Activated naive CD8-positive, alpha-beta T cell treated with anti-CD3 and anti-CD28 coated beads for 36 hours (primary cell): Measurements from ENCODE around the gene CASR. TPM values are rescaled to one million over a fixed set of nuclear protein-coding genes. Genes with fewer than 3 reads are reported as not detected.

ENCODE experiments used
- DNase-seq: peaks from one replicate; pipeline ENCODE4 v3.0.0; 2021
- H3K27ac Mint-ChIP-seq: one replicate; pipeline ENCODE4 v1.8.0; 2022; ENCODE audit warnings: mild to moderate bottlenecking, moderate library complexity, mixed read lengths
- H3K27me3 Mint-ChIP-seq: one replicate; pipeline ENCODE4 v1.8.0; 2022; ENCODE audit warnings: mild to moderate bottlenecking, mixed read lengths
- H3K36me3 Mint-ChIP-seq: one replicate; pipeline ENCODE4 v1.8.0; 2021; ENCODE audit warnings: mild to moderate bottlenecking, mixed read lengths
- H3K4me1 Mint-ChIP-seq: one replicate; pipeline ENCODE4 v1.8.0; 2021; ENCODE audit warnings: mixed read lengths
- H3K4me3 Mint-ChIP-seq: one replicate; pipeline ENCODE4 v1.8.0; 2022; ENCODE audit warnings: mild to moderate bottlenecking, moderate library complexity, mixed read lengths
- H3K9me3 Mint-ChIP-seq: one replicate; pipeline ENCODE4 v1.8.0; 2022; ENCODE audit warnings: mixed read lengths
- total RNA-seq, 2 experiments: library from RNA; stranded (reverse); gene quantifications; one replicate each; pipeline ENCODE4 v1.2.3, GENCODE V29; 2021

The CASR gene
- total RNA-seq, 2 experiments from 2014 or later, result not detected

DNA sequence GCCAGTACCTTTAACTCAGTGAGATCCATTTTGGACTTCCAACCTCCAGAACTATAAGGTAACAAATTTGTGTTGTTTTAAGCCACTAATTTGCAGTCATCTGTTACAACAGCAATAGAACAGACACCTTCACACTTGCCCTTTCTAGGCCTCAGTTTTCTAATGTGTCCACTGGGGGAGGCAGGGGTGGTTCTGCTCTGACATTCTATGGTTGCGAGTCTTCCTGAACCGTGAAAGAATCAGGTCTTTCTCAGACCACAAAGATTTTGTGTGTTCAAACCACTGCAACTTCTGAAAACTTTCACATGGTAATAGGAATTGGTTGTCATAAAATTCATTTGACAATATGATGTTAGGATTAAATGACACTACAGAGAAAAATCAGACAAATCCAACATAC is 114.8 kb downstream of the CASR start:
- peaks cover 17% of the 10 kb centered on the region for H3K4me1 Mint-ChIP-seq
- H3K27me3 Mint-ChIP-seq, result no peaks in the 10 kb centered on the region
- H3K9me3 Mint-ChIP-seq, result no peaks in the 10 kb centered on the region
- H3K27ac Mint-ChIP-seq, result no peak overlapping the region
- H3K4me3 Mint-ChIP-seq, result no peak overlapping the region
- no peaks in the 10 kb centered on the region for H3K36me3 Mint-ChIP-seq
- DNase-seq, result peak; percentile 13

GRCh38 chr3:122299215-122299614 is 115.7 kb downstream of the CASR start:
- H3K9me3 Mint-ChIP-seq, result no peaks in the 10 kb centered on the region
- no peaks in the 10 kb centered on the region for H3K36me3 Mint-ChIP-seq
- peaks cover 4% of the 10 kb centered on the region for H3K27me3 Mint-ChIP-seq
- no peak for DNase-seq
- no peak overlapping the region for H3K27ac Mint-ChIP-seq
- H3K4me3 Mint-ChIP-seq, result no peak overlapping the region
- peaks cover 17% of the 10 kb centered on the region for H3K4me1 Mint-ChIP-seq

- no peak overlapping the region for H3K27ac Mint-ChIP-seq
- no peaks in the 10 kb centered on the region for H3K9me3 Mint-ChIP-seq
- H3K4me1 Mint-ChIP-seq, result peaks cover 17% of the 10 kb centered on the region
- peak; percentile 37 for DNase-seq
- no peaks in the 10 kb centered on the region for H3K36me3 Mint-ChIP-seq
- peaks cover 4% of the 10 kb centered on the region for H3K27me3 Mint-ChIP-seq
- no peak overlapping the region for H3K4me3 Mint-ChIP-seq
These were observed 116.5 kb downstream of the CASR start for GRCh38 chr3:122299872-122300460.

DNA sequence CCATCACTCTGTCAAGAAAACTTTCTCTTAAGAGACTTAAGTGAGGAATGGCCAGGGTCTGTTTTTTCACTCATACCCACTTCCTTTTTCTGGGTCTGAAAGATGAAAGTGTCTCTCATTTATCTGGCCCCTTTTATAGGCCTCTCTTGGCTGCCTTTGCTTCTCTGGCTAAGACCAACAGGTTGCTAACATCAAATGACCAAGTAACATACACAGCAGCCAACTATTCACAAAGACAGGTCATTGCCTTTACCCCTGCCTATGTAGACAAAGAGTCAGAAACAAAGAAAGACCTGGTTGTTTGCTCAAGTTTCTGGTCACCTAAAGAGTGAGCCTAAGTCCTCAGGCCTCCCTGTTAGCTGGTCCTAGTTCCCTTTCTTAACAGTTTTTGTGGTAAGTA is 117.6 kb downstream of the CASR start:
- H3K27me3 Mint-ChIP-seq, result peaks cover 4% of the 10 kb centered on the region
- no peak overlapping the region for H3K4me3 Mint-ChIP-seq
- H3K27ac Mint-ChIP-seq, result no peak overlapping the region
- no peaks in the 10 kb centered on the region for H3K9me3 Mint-ChIP-seq
- DNase-seq, result no peak
- peaks cover 17% of the 10 kb centered on the region for H3K4me1 Mint-ChIP-seq
- H3K36me3 Mint-ChIP-seq, result no peaks in the 10 kb centered on the region

GRCh38 chr3:122305818-122306621 is 122.6 kb downstream of the CASR start:
- H3K27ac Mint-ChIP-seq, result no peak overlapping the region
- H3K4me3 Mint-ChIP-seq, result no peak overlapping the region
- H3K36me3 Mint-ChIP-seq, result no peaks in the 10 kb centered on the region
- H3K27me3 Mint-ChIP-seq, result peaks cover 4% of the 10 kb centered on the region
- no peak for DNase-seq
- no peaks in the 10 kb centered on the region for H3K9me3 Mint-ChIP-seq
- H3K4me1 Mint-ChIP-seq, result peaks cover 2% of the 10 kb centered on the region

- Mint-ChIP-seq H3K27ac (no peak overlapping the region), H3K27me3 (peaks cover 4% of the 10 kb centered on the region), H3K4me1 (peaks cover 2% of the 10 kb centered on the region), H3K9me3 (no peaks in the 10 kb centered on the region), H3K4me3 (no peak overlapping the region), H3K36me3 (no peaks in the 10 kb centered on the region)
- no peak for DNase-seq
These were observed 123.1 kb downstream of the CASR start for GRCh38 chr3:122306622-122306953.

DNA sequence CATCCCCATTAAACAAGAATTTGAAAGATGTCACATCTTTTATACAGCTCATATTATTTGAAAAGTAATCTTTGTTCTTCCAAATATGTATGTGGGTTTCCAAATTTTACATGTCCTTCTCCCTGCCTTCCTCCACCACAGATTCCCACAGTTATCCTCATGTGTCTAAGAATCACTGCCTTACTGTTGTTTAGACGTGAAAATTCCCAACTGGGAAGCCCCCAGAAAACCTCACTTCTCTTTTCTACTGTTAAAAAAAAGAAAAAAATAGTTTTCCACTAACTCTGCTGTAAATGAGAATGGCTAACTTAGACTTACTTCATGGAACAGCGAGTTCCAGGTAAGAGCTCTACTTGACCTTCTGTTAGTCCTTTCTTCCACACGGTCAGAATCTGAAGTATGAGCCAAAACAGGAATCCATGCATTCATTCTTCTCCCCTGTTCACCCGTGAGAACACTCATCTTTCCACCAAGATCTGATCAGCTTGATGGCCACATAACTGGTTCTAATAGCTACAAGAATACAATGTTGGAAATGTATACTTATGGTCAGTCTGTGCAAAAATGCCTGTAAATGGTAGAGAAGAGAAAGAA is 123.7 kb downstream of the CASR start:
- H3K4me1 Mint-ChIP-seq, result peaks cover 2% of the 10 kb centered on the region
- no peak overlapping the region for H3K27ac Mint-ChIP-seq
- no peak for DNase-seq
- H3K27me3 Mint-ChIP-seq, result peaks cover 4% of the 10 kb centered on the region
- H3K36me3 Mint-ChIP-seq, result no peaks in the 10 kb centered on the region
- H3K4me3 Mint-ChIP-seq, result no peak overlapping the region
- H3K9me3 Mint-ChIP-seq, result no peaks in the 10 kb centered on the region

DNA sequence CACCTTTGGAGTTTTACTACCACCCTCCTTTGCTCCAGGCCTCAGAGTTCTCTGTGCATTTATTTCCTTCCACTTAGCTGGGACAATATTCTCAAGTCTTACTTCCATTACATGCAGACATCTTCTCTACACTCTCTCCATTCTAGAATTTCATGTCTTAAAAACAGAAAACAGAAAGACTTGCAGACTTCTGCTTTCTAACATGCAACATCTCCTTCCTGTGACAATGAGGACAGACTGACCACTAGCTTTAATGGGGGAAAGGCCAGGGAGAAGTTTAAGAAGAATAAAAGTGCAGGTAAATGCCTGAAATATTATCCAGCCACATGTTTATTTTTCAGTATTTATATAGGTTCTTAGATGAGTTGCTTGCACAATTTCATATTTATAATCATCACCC is 124.5 kb downstream of the CASR start:
- Mint-ChIP-seq H3K36me3 (no peaks in the 10 kb centered on the region), H3K9me3 (no peaks in the 10 kb centered on the region), H3K4me1 (peaks cover 4% of the 10 kb centered on the region), H3K4me3 (no peak overlapping the region), H3K27me3 (peaks cover 4% of the 10 kb centered on the region), H3K27ac (no peak overlapping the region)
- no peak for DNase-seq

GRCh38 chr3:122310361-122310760 is 126.9 kb downstream of the CASR start:
- no peak overlapping the region for H3K4me3 Mint-ChIP-seq
- no peak for DNase-seq
- H3K9me3 Mint-ChIP-seq, result no peaks in the 10 kb centered on the region
- H3K36me3 Mint-ChIP-seq, result no peaks in the 10 kb centered on the region
- peaks cover 7% of the 10 kb centered on the region for H3K4me1 Mint-ChIP-seq
- no peaks in the 10 kb centered on the region for H3K27me3 Mint-ChIP-seq
- no peak overlapping the region for H3K27ac Mint-ChIP-seq

- H3K4me3 Mint-ChIP-seq, result no peak overlapping the region
- no peaks in the 10 kb centered on the region for H3K9me3 Mint-ChIP-seq
- H3K4me1 Mint-ChIP-seq, result peaks cover 5% of the 10 kb centered on the region
- H3K27ac Mint-ChIP-seq, result no peak overlapping the region
- H3K27me3 Mint-ChIP-seq, result no peaks in the 10 kb centered on the region
- no peaks in the 10 kb centered on the region for H3K36me3 Mint-ChIP-seq
- no peak for DNase-seq
These were observed 129.4 kb downstream of the CASR start for GRCh38 chr3:122312826-122313225.

- no peaks in the 10 kb centered on the region for H3K9me3 Mint-ChIP-seq
- H3K4me1 Mint-ChIP-seq, result peaks cover 5% of the 10 kb centered on the region
- DNase-seq, result no peak
- no peak overlapping the region for H3K27ac Mint-ChIP-seq
- H3K4me3 Mint-ChIP-seq, result no peak overlapping the region
- no peaks in the 10 kb centered on the region for H3K27me3 Mint-ChIP-seq
- H3K36me3 Mint-ChIP-seq, result peaks cover under 1% of the 10 kb centered on the region
These were observed 129.8 kb downstream of the CASR start for GRCh38 chr3:122313281-122313680.

DNA sequence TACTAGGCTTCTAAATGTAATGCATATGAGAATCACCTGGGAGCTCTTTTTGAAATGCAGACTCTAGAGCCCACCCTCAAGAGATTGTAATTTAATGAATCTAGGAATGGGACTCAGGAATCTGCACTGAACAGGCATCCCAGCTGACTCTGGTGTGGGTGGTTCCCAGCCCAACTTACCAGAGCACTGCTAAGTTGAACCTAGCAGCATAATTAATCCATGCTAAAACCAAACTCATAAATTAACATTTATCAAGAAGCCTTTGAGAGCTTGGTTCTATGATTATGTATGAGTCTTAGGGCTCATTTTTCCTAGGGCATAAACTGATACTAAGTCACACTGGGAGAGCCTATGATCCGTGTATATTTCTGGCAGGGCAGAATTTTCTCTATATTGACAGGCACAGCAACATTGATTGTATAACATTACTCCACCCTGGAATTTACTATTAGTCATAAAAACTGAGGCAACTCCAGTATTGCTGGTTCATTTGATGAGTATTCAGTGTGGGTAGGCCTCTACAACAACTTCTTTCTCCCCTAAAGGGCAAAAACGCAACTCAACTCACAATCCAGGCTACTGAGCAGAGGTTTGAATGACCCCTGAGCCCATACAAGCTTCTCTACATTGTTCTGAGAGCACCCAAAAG is 130.9 kb downstream of the CASR start:
- peaks cover 2% of the 10 kb centered on the region for H3K36me3 Mint-ChIP-seq
- no peak overlapping the region for H3K27ac Mint-ChIP-seq

GRCh38 chr3:122315619-122316018 is 132.2 kb downstream of the CASR start:
- Mint-ChIP-seq H3K27me3 (no peaks in the 10 kb centered on the region), H3K36me3 (peaks cover 4% of the 10 kb centered on the region), H3K4me3 (no peak overlapping the region), H3K27ac (no peak overlapping the region), H3K9me3 (peaks cover 14% of the 10 kb centered on the region), H3K4me1 (peaks cover 5% of the 10 kb centered on the region)
- no peak for DNase-seq

More for the DNA sequence above, 130.9 kb downstream of the CASR start:
- H3K4me3 Mint-ChIP-seq, result no peak overlapping the region
- H3K4me1 Mint-ChIP-seq, result peaks cover 5% of the 10 kb centered on the region
- H3K27me3 Mint-ChIP-seq, result no peaks in the 10 kb centered on the region
- no peak for DNase-seq
- peaks cover 5% of the 10 kb centered on the region for H3K9me3 Mint-ChIP-seq

GRCh38 chr3:122316368-122316767 is 132.9 kb downstream of the CASR start:
- Mint-ChIP-seq H3K4me3 (no peak overlapping the region), H3K9me3 (peaks cover 14% of the 10 kb centered on the region), H3K27me3 (no peaks in the 10 kb centered on the region), H3K27ac (no peak overlapping the region), H3K4me1 (peaks cover 9% of the 10 kb centered on the region), H3K36me3 (peaks cover 4% of the 10 kb centered on the region)
- DNase-seq, result no peak

- DNase-seq, result no peak
- no peaks in the 10 kb centered on the region for H3K27me3 Mint-ChIP-seq
- H3K36me3 Mint-ChIP-seq, result peaks cover 4% of the 10 kb centered on the region
- H3K4me1 Mint-ChIP-seq, result peaks cover 17% of the 10 kb centered on the region
- H3K4me3 Mint-ChIP-seq, result no peak overlapping the region
- H3K27ac Mint-ChIP-seq, result no peak overlapping the region
- H3K9me3 Mint-ChIP-seq, result peaks cover 14% of the 10 kb centered on the region
These were observed 135.2 kb downstream of the CASR start for GRCh38 chr3:122318620-122319019.
